ENCODE results near the gene FHOD3. TPM values are rescaled to one million over a fixed set of nuclear protein-coding genes. Genes with fewer than 3 reads are reported as not detected.

The FHOD3 gene
- total and polyA plus RNA-seq, 9 of the 15 experiments (the other 6 are each of a cell fraction or from before 2014, with no cell fraction given): 0.11 TPM; not detected in 8

GRCh38 chr18:36649205-36649604 is 351.7 kb downstream of the FHOD3 start:
- no peak overlapping the region for H3K27ac ChIP-seq (ENCODE audit: extremely low read depth, low read depth, low read length)
- H4K20me1 ChIP-seq (replicated peaks; ENCODE audit: control insufficient read depth, insufficient read depth, low read length): no peaks in the 10 kb centered on the region
- DNase-seq (ENCODE audit: extremely low read depth in 1 of 4, low spot score in 3 of 4) (no peak), FAIRE-seq (no peak), ATAC-seq (peak; percentile 44; the same call in 1 of the 3 replicates)
- ChIA-PET CTCF (ENCODE audit: low intra/inter-chr PET ratio) (no interaction called here), POLR2A (interaction anchor here (0.6 kb wide), 1 partner anchor 246 kb away, joined by 3 read pairs; no protein-coding TSS in a partner anchor)
- in situ Hi-C loops (cut with MboI): no loop called here
- H3K36me3 ChIP-seq (ENCODE audit: control insufficient read depth, insufficient read depth, low read length): no peaks in the 10 kb centered on the region
- no peaks in the 10 kb centered on the region for H3K79me2 ChIP-seq (ENCODE audit: control insufficient read depth, insufficient read depth, low read length)
- peaks cover 5 to 10% of the 10 kb centered on the region in 2 experiments; a peak in 3 of 5 replicates for H3K27me3 ChIP-seq (ENCODE audit: control insufficient read depth in 2 of 2, insufficient read depth in 2 of 2, low read length in 2 of 2)
- H3K9me3 ChIP-seq (replicated peaks; ENCODE audit: control insufficient read depth, insufficient read depth, low read depth, low read length): no peaks in the 10 kb centered on the region
- H3K9me1 ChIP-seq (ENCODE audit: control insufficient read depth, insufficient read depth, low read length): no peaks in the 10 kb centered on the region
- no TSS peak for BruUV-seq (replicated peaks)
- no peak overlapping the region for H3K9ac ChIP-seq (ENCODE audit: insufficient read depth in 1 of 2, low read depth in 2 of 2, low read length in 2 of 2)
- no peak overlapping the region for H3K4me2 ChIP-seq (ENCODE audit: insufficient read depth, low read length)
- no peak overlapping the region for H2AFZ ChIP-seq (ENCODE audit: low read depth, low read length)
- intact Hi-C loops (cut with micrococcal nuclease): no loop called here
- H3K4me3 ChIP-seq: no peak overlapping the region
- H3K4me1 ChIP-seq (replicated peaks in 1 of 2; ENCODE audit: control insufficient read depth in 2 of 2, insufficient read depth in 2 of 2, low read length in 2 of 2): no peaks in the 10 kb centered on the region
- WGBS (ENCODE audit: insufficient coverage, low coverage, missing lambda C conversion rate): 0% methylated on average over 3 of the region's 3 CpGs
- no peak for TF ChIP-seq HNRNPL (IDR thresholded peaks at IDR 0.05; ENCODE audit: low read depth, low read length)
- no peak for TF ChIP-seq NFIX (CRISPR knock-in tag; IDR thresholded peaks at IDR 0.05; ENCODE audit: low read depth)
- TF ChIP-seq HMG20A (CRISPR knock-in tag; conservative IDR thresholded peaks at IDR 0.05): no peak
- TF ChIP-seq, protein P1, sequence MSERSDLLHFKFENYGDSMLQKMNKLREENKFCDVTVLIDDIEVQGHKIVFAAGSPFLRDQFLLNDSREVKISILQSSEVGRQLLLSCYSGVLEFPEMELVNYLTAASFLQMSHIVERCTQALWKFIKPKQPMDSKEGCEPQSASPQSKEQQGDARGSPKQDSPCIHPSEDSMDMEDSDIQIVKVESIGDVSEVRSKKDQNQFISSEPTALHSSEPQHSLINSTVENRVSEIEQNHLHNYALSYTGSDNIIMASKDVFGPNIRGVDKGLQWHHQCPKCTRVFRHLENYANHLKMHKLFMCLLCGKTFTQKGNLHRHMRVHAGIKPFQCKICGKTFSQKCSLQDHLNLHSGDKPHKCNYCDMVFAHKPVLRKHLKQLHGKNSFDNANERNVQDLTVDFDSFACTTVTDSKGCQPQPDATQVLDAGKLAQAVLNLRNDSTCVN (CRISPR knock-in tag; IDR thresholded peaks at IDR 0.05): no peak
- no peak for TF ChIP-seq ZNF3 (CRISPR knock-in tag; IDR thresholded peaks at IDR 0.05)
- TF ChIP-seq MCM2 (IDR thresholded peaks at IDR 0.05; ENCODE audit: low read depth): no peak
- TF ChIP-seq POLR2AphosphoS2 (IDR thresholded peaks at IDR 0.05; ENCODE audit: low read length): no peak
- no peak for TF ChIP-seq TARDBP (IDR thresholded peaks at IDR 0.05)
- TF ChIP-seq ZNF740 (CRISPR knock-in tag; IDR thresholded peaks at IDR 0.05): no peak
- no peak for TF ChIP-seq ZNF740 (tag; IDR thresholded peaks at IDR 0.05)
- TF ChIP-seq, protein P2, sequence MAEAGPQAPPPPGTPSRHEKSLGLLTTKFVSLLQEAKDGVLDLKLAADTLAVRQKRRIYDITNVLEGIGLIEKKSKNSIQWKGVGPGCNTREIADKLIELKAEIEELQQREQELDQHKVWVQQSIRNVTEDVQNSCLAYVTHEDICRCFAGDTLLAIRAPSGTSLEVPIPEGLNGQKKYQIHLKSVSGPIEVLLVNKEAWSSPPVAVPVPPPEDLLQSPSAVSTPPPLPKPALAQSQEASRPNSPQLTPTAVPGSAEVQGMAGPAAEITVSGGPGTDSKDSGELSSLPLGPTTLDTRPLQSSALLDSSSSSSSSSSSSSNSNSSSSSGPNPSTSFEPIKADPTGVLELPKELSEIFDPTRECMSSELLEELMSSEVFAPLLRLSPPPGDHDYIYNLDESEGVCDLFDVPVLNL (CRISPR knock-in tag; IDR thresholded peaks at IDR 0.05; ENCODE audit: low read depth): no peak
- TF ChIP-seq, protein P3, sequence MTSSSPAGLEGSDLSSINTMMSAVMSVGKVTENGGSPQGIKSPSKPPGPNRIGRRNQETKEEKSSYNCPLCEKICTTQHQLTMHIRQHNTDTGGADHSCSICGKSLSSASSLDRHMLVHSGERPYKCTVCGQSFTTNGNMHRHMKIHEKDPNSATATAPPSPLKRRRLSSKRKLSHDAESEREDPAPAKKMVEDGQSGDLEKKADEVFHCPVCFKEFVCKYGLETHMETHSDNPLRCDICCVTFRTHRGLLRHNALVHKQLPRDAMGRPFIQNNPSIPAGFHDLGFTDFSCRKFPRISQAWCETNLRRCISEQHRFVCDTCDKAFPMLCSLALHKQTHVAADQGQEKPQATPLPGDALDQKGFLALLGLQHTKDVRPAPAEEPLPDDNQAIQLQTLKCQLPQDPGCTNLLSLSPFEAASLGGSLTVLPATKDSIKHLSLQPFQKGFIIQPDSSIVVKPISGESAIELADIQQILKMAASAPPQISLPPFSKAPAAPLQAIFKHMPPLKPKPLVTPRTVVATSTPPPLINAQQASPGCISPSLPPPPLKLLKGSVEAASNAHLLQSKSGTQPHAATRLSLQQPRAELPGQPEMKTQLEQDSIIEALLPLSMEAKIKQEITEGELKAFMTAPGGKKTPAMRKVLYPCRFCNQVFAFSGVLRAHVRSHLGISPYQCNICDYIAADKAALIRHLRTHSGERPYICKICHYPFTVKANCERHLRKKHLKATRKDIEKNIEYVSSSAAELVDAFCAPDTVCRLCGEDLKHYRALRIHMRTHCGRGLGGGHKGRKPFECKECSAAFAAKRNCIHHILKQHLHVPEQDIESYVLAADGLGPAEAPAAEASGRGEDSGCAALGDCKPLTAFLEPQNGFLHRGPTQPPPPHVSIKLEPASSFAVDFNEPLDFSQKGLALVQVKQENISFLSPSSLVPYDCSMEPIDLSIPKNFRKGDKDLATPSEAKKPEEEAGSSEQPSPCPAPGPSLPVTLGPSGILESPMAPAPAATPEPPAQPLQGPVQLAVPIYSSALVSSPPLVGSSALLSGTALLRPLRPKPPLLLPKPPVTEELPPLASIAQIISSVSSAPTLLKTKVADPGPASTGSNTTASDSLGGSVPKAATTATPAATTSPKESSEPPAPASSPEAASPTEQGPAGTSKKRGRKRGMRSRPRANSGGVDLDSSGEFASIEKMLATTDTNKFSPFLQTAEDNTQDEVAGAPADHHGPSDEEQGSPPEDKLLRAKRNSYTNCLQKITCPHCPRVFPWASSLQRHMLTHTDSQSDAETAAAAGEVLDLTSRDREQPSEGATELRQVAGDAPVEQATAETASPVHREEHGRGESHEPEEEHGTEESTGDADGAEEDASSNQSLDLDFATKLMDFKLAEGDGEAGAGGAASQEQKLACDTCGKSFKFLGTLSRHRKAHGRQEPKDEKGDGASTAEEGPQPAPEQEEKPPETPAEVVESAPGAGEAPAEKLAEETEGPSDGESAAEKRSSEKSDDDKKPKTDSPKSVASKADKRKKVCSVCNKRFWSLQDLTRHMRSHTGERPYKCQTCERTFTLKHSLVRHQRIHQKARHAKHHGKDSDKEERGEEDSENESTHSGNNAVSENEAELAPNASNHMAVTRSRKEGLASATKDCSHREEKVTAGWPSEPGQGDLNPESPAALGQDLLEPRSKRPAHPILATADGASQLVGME (CRISPR knock-in tag; IDR thresholded peaks at IDR 0.05): no peak
- no peak for TF ChIP-seq TEAD4 (IDR thresholded peaks at IDR 0.05; ENCODE audit: low read length)
- TF ChIP-seq TEAD4 (CRISPR knock-in tag; IDR thresholded peaks at IDR 0.05; ENCODE audit: borderline replicate concordance): no peak
- no peak for TF ChIP-seq CREB1 (IDR thresholded peaks at IDR 0.05)
- TF ChIP-seq CREB1 (CRISPR knock-in tag; IDR thresholded peaks at IDR 0.05): no peak

Data from K562 (cell line).